Activated CD4-positive, alpha-beta memory T cell treated with anti-CD3 and anti-CD28 coated beads for 36 hours (primary cell): ENCODE measurements around the gene CX3CR1. TPM values are rescaled to one million over a fixed set of nuclear protein-coding genes. Genes with fewer than 3 reads are reported as not detected.
A peak's percentile ranks its signal among the peaks of the same experiment; 100 is the strongest.

Experiments
- CTCF ChIA-PET: fragments of 350-600 bp; sonication (Branson Sonifier 250); formaldehyde crosslinking; loops from one replicate; lab custom pipeline; 2021; ENCODE audit warnings: antibody characterized with exemption, inconsistent platforms; lab: Charles Lee
- POLR2A ChIA-PET: fragments of 350-600 bp; sonication (Branson Sonifier 250); formaldehyde crosslinking; loops from one replicate; lab custom pipeline; 2021; ENCODE audit warnings: antibody characterized with exemption; lab: Charles Lee
- DNase-seq: peaks from one replicate; pipeline ENCODE4 v3.0.0-alpha.2; 2020
- H3K27ac Mint-ChIP-seq: one replicate; pipeline ENCODE4 v1.8.0; 2021; ENCODE audit warnings: mixed read lengths
- H3K27me3 Mint-ChIP-seq: one replicate; pipeline ENCODE4 v1.8.0; 2021; ENCODE audit warnings: mixed read lengths
- H3K36me3 Mint-ChIP-seq: one replicate; pipeline ENCODE4 v1.8.0; 2021; ENCODE audit warnings: mixed read lengths
- H3K4me1 Mint-ChIP-seq: one replicate; pipeline ENCODE4 v1.8.0; 2021; ENCODE audit warnings: low read depth, mixed read lengths
- H3K4me3 Mint-ChIP-seq: one replicate; pipeline ENCODE4 v1.8.0; 2021; ENCODE audit warnings: mild to moderate bottlenecking, mixed read lengths
- H3K9me3 Mint-ChIP-seq: one replicate; pipeline ENCODE4 v1.8.0; 2021; ENCODE audit warnings: mixed read lengths
- intact Hi-C: fragments of 100-400 bp; cut with micrococcal nuclease; formaldehyde crosslinking; loops from one replicate; pipeline ENCODE4 v1.15.1; 2023
- total RNA-seq, 2 experiments: library from RNA; stranded (reverse); gene quantifications; one replicate each; pipeline ENCODE4 v1.2.3, GENCODE V29; 2021

The CX3CR1 gene
- total RNA-seq, 2 experiments from 2014 or later, result 0.07 to 0.21 TPM

DNA sequence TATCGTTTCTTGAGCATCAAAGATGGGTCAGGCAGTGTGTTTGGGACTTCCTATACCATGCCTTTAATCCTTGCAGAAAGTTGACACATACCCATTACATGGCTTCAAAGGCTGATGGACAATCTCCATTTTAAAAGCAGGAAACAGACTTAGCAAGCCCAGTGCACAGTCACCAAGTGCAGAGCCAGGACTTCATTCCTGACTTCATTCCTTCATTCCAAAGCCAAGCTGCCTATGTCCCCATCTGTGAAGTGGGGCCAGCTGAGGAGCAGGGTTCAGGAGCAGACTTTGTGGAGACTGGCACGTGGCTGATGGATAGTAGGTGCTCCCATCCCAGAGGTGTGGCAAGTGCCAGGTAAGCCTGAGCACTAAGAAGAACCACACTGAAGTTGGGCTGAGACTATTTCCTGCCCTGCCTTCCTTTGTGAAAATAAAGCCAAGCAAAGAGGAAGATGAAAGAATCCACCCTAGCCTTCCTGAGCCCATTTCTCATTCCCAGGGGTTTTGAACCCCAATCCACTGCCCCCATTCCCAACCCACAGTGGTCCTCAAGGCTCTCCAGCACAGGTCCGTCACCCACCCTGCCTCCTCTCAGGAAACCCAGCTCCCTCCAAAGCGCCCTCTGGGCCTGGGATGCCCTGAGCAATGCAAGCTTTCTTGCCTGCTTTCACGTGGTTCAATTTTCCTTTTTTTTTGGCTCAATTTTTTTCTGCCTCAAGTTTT is 1.8 kb downstream of the CX3CR1 start:
- ChIA-PET POLR2A (interaction anchor here (1.0 kb wide), 1 partner anchor 80 kb away, joined by 3 read pairs; no protein-coding TSS in a partner anchor), CTCF (interaction anchor here (0.9 to 6.2 kb wide), 3 partner anchors 10 to 177 kb away, joined by 3 to 52 read pairs (median 25); no protein-coding TSS in a partner anchor)
- no peak for DNase-seq
- Mint-ChIP-seq H3K4me3 (no peak overlapping the region), H3K4me1 (peaks cover 8% of the 10 kb centered on the region), H3K27ac (no peak overlapping the region), H3K9me3 (no peaks in the 10 kb centered on the region), H3K36me3 (no peaks in the 10 kb centered on the region), H3K27me3 (no peaks in the 10 kb centered on the region)
- intact Hi-C loops, result no loop called here

DNA sequence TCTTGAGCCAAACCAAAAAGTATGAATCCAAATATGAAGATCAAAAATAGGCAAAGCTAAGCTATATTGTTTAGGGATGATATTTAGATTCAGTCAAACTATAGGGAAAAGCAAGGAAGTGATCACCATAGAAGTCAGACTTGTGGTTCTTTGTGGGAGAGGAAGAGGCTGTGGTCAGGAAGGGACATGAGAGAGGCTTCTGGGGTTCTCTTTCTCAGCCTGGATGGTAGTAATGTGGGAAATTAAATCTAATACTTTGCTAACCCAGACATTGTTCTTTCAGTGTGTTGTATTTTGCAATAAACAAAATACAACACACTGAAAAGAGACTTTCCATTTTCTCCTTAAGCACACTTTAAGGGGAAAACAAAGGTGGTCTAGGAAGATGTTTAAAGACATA is 3.1 kb downstream of the CX3CR1 start:
- CTCF ChIA-PET, result interaction anchor here (0.9 to 6.2 kb wide), 3 partner anchors 11 to 175 kb away, joined by 3 to 52 read pairs (median 25); no protein-coding TSS in a partner anchor

DNA sequence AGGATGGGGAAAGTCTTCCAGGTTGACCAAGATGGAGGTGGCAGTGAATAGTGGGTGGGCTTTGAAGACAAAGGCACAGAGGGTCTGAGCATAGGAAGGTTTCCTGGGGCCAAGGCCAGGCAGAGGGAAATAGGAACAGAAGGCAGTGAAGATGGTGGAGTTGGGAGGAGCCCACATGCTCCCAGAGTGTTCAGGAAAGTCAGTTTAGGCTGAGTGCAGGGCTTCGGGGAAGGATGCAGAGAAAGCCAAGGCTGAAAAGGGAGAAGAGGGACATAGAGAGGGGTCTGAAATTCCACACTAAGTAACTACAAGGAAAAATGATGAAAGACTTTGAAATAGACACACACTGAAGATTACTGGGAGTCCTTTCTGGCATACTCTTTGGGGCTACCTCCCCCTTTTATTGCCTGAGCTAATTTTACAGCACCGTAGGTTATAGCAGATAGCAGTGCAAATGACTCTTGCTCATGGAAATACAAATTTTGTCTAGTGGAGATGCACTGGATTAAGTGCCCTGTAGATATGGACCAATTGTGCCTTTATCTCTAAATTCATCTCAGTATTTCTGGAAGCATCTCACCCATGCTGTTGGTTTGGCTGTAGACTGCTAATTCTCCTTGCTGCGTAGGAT is 3.8 kb downstream of the CX3CR1 start:
- Mint-ChIP-seq H3K36me3 (no peaks in the 10 kb centered on the region), H3K4me3 (no peak overlapping the region), H3K9me3 (no peaks in the 10 kb centered on the region), H3K4me1 (peaks cover 2% of the 10 kb centered on the region), H3K27ac (no peak overlapping the region), H3K27me3 (no peaks in the 10 kb centered on the region)
- intact Hi-C loops, result no loop called here
- ChIA-PET POLR2A (no interaction called here), CTCF (interaction anchor here (1.4 to 6.2 kb wide), 2 partner anchors 12 to 16 kb away, joined by 5 to 52 read pairs; no protein-coding TSS in a partner anchor)
- DNase-seq, result no peak

More for the DNA sequence above, 3.1 kb downstream of the CX3CR1 start:
- intact Hi-C loops, result no loop called here
- Mint-ChIP-seq H3K36me3 (no peaks in the 10 kb centered on the region), H3K27me3 (no peaks in the 10 kb centered on the region), H3K4me3 (no peak overlapping the region), H3K9me3 (no peaks in the 10 kb centered on the region), H3K27ac (no peak overlapping the region), H3K4me1 (peaks cover 8% of the 10 kb centered on the region)
- POLR2A ChIA-PET, result no interaction called here
- no peak for DNase-seq

- H3K4me1 Mint-ChIP-seq, result peaks cover 2% of the 10 kb centered on the region
- H3K27me3 Mint-ChIP-seq, result no peaks in the 10 kb centered on the region
- no peak overlapping the region for H3K27ac Mint-ChIP-seq
- intact Hi-C loops, result no loop called here
- H3K9me3 Mint-ChIP-seq, result no peaks in the 10 kb centered on the region
- ChIA-PET CTCF (interaction anchor here (1.4 to 6.2 kb wide), 2 partner anchors 13 to 17 kb away, joined by 5 to 52 read pairs; no protein-coding TSS in a partner anchor), POLR2A (no interaction called here)
- no peak for DNase-seq
- no peak overlapping the region for H3K4me3 Mint-ChIP-seq
- no peaks in the 10 kb centered on the region for H3K36me3 Mint-ChIP-seq
These were observed 4.8 kb downstream of the CX3CR1 start for GRCh38 chr3:39275052-39275451.

DNA sequence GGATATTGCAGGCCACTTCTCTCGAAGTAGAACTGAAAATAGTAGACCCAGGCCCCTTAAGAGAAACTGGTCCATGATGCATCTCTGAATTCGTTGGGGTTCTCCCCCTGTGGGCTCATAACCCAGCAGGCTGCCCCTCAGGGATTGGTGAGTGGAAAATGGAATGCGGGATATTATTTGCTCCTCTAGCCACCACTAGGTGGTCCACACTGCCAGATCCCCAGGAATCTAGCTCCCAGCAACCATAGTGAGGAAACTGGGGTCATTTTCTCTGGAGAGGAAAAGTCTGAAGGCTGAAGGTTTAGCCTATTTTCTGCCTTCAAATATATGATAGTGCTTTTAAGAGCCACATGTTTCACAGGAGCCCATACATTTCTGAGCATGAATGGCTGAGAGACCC is 6.7 kb downstream of the CX3CR1 start:
- Mint-ChIP-seq H3K4me1 (peaks cover 8% of the 10 kb centered on the region), H3K9me3 (no peaks in the 10 kb centered on the region), H3K27ac (no peak overlapping the region), H3K27me3 (no peaks in the 10 kb centered on the region), H3K4me3 (no peak overlapping the region), H3K36me3 (no peaks in the 10 kb centered on the region)
- DNase-seq, result no peak
- ChIA-PET CTCF (interaction anchor here (1.1 to 3.3 kb wide), 2 partner anchors 15 to 83 kb away, joined by 3 to 28 read pairs; no protein-coding TSS in a partner anchor), POLR2A (no interaction called here)
- intact Hi-C loops, result no loop called here

DNA sequence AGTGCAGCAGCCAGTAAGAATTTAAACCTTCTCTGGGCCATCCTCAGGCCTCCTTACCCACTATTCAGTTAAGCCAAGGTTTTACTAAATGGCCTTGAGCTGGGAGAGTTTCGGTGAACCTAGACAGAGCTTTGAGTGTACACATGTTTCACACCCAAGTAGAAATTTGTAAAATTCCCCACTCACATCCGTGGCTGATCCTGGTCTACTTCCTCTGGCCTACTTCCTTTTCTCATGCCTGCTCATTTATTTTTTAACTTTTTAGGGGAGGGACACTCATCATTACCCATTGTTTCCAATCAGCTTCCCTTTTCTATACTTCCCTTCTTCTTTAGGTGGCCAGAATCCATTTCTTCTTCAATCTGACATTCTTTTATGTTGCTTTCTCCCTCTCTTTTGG is 7.6 kb downstream of the CX3CR1 start:
- intact Hi-C loops, result no loop called here
- H3K9me3 Mint-ChIP-seq, result no peaks in the 10 kb centered on the region
- no peak overlapping the region for H3K4me3 Mint-ChIP-seq
- DNase-seq, result no peak
- POLR2A ChIA-PET, result interaction anchor here (0.6 kb wide), 1 partner anchor 16 kb away, joined by 3 read pairs; no protein-coding TSS in a partner anchor
- H3K27ac Mint-ChIP-seq, result no peak overlapping the region
- no peaks in the 10 kb centered on the region for H3K36me3 Mint-ChIP-seq
- CTCF ChIA-PET, result interaction anchor here (3.3 to 3.9 kb wide), 2 partner anchors 16 to 19 kb away, joined by 21 to 28 read pairs; no protein-coding TSS in a partner anchor
- H3K4me1 Mint-ChIP-seq, result peaks cover 17% of the 10 kb centered on the region
- no peaks in the 10 kb centered on the region for H3K27me3 Mint-ChIP-seq

- Mint-ChIP-seq H3K4me1 (peaks cover 19% of the 10 kb centered on the region), H3K9me3 (no peaks in the 10 kb centered on the region), H3K27me3 (no peaks in the 10 kb centered on the region), H3K36me3 (no peaks in the 10 kb centered on the region), H3K4me3 (no peak overlapping the region), H3K27ac (no peak overlapping the region)
- DNase-seq, result no peak
- CTCF ChIA-PET, result interaction anchor here (3.3 to 3.9 kb wide), 2 partner anchors 17 to 20 kb away, joined by 21 to 28 read pairs; no protein-coding TSS in a partner anchor
- intact Hi-C loops, result no loop called here
- POLR2A ChIA-PET, result interaction anchor here (0.6 kb wide), 1 partner anchor 15 kb away, joined by 3 read pairs; no protein-coding TSS in a partner anchor
These were observed 8.4 kb downstream of the CX3CR1 start for GRCh38 chr3:39271363-39271914.

DNA sequence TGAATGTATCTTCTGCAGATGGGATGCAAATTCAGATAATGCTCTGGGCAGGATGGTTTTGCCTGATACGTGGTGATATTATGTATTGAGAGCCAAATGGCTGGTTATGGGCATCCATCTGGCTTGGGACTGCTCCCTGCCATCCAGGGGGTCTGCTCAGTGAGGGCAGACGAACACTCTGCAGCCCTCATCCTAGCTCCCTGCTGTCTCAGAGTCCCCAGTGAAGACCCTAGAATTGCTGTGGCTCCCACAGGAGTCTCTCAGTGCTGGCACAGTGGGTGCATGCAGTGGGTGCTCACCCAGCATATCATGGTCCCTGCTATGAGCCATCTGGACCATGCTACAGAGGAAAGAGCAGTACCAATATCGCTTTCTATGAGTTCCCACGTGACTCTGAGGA is 10.3 kb downstream of the CX3CR1 start:
- CTCF ChIA-PET, result interaction anchor here (3.9 to 4.2 kb wide), 2 partner anchors 19 to 22 kb away, joined by 21 to 34 read pairs; no protein-coding TSS in a partner anchor
- Mint-ChIP-seq H3K27ac (no peak overlapping the region), H3K36me3 (no peaks in the 10 kb centered on the region), H3K4me3 (no peak overlapping the region), H3K27me3 (no peaks in the 10 kb centered on the region), H3K4me1 (peaks cover 22% of the 10 kb centered on the region), H3K9me3 (no peaks in the 10 kb centered on the region)
- POLR2A ChIA-PET, result interaction anchor here (1.4 kb wide), 1 partner anchor 19 kb away, joined by 3 read pairs; no protein-coding TSS in a partner anchor
- intact Hi-C loops, result no loop called here
- DNase-seq, result no peak

DNA sequence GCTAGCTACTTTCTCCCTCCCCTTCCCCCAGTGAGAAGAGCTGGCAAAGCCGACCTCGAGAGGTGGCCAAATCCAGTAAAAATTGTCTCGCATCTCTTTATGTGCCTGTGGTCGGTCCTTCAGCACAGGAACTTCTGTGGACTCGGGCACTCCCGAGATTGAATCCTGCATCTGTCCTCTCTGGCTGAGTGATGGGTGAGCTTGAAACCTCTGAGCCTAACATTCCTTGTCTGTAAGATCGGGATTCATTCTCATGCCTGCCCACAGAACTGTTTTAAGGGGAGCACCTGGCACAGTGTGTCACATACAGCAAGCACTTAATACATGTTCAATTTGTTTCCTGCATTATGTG is 11.3 kb downstream of the CX3CR1 start:
- Mint-ChIP-seq H3K9me3 (no peaks in the 10 kb centered on the region), H3K27ac (no peak overlapping the region), H3K36me3 (no peaks in the 10 kb centered on the region), H3K27me3 (no peaks in the 10 kb centered on the region), H3K4me1 (peaks cover 23% of the 10 kb centered on the region), H3K4me3 (no peak overlapping the region)
- intact Hi-C loops, result no loop called here
- POLR2A ChIA-PET, result no interaction called here
- CTCF ChIA-PET, result interaction anchor here (0.8 to 4.2 kb wide), 5 partner anchors 12 to 117 kb away, joined by 3 to 34 read pairs (median 5); partner anchors contain the start of gene CX3CR1
- no peak for DNase-seq

DNA sequence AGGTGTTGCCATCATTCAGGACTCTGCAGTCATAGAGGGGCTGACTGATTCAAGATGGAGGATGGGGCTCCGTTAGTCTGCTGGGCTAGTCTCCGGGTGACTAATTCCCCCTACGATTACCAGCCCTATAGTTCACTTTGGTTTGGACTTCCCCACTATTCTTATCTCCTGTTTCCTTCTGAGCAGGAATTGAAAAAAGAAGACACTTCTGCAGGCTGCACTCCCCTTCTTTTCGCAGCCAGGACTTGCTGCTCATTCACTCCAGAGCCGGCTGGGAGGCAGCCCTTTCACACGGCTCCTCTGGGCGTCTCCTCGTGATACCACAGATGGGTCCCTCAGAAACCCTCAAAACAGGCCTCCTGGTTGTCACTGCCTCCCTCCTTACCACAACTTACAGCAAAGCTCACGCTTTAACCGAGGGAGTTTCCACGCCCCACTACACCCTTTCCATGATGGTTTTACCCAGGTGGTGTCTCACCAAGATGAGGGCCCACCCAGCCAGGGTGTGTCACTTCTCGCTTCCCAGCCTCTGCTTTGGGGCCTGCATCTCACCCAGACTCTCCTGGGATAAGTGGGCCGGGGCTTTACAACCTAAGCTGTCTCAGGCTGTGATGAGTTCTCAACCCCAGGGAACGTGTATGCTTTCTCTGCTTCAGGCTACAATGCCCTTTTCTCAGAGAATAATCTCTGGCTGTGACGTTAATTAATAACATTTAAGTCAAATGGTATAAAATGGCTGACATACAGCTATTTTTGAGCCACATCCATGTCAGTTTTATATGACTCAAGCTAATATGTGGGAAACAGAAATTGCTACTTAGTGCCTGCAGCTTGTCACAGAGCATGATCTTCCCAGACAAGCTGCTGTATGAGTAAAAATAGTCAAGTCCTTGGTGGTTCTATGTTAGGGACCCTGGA is 11.9 kb downstream of the CX3CR1 start:
- Mint-ChIP-seq H3K4me1 (peaks cover 30% of the 10 kb centered on the region), H3K27ac (peak overlapping the region; percentile 94), H3K9me3 (no peaks in the 10 kb centered on the region), H3K36me3 (no peaks in the 10 kb centered on the region), H3K4me3 (peak overlapping the region; percentile 45), H3K27me3 (no peaks in the 10 kb centered on the region)
- CTCF ChIA-PET, result interaction anchor here (0.8 to 4.2 kb wide), 5 partner anchors 12 to 116 kb away, joined by 3 to 34 read pairs (median 5); partner anchors contain the start of gene CX3CR1
- DNase-seq, result peak; percentile 86
- POLR2A ChIA-PET, result no interaction called here
- intact Hi-C loops, result loop anchor here (1.0 kb wide), 3 partner anchors 13 to 121 kb away; no protein-coding TSS in a partner anchor

DNA sequence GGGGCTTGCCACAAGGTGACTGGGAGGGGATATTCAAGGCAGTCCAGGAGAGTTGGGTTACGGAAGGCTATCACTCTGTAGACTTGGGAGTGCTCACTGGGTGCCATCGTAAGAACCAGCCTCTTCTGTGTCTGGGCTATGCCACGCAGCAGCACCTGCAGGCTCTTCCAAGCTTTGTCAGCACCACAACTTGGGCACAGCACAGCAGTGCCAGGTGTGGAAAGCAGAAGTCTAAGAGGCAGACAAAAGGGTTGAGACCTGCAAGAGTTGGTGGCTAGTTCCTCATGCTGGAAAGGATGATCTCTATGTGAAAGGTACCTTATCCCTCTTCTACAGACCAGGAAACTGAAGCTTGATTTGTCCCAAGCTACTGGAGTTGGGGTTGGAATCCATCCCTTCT is 15.8 kb downstream of the CX3CR1 start:
- intact Hi-C loops, result loop anchor here (5.0 kb wide), 1 partner anchor 57 kb away; no protein-coding TSS in a partner anchor
- H3K4me1 Mint-ChIP-seq, result peaks cover 37% of the 10 kb centered on the region

More for the DNA sequence above, 15.8 kb downstream of the CX3CR1 start:
- no peaks in the 10 kb centered on the region for H3K9me3 Mint-ChIP-seq
- no peak overlapping the region for H3K27ac Mint-ChIP-seq
- H3K36me3 Mint-ChIP-seq, result no peaks in the 10 kb centered on the region
- H3K27me3 Mint-ChIP-seq, result peaks cover 4% of the 10 kb centered on the region
- H3K4me3 Mint-ChIP-seq, result no peak overlapping the region
- CTCF ChIA-PET, result interaction anchor here (1.3 to 1.5 kb wide), 2 partner anchors 24 to 744 kb away, joined by 3 read pairs; no protein-coding TSS in a partner anchor
- POLR2A ChIA-PET, result no interaction called here
- no peak for DNase-seq
